ENCODE data around the gene PCP4. TPM values are rescaled to one million over a fixed set of nuclear protein-coding genes. Genes with fewer than 3 reads are reported as not detected.

Gene PCP4
- total and polyA plus RNA-seq, 7 donors = 0.06 TPM; not detected in 6

DNA sequence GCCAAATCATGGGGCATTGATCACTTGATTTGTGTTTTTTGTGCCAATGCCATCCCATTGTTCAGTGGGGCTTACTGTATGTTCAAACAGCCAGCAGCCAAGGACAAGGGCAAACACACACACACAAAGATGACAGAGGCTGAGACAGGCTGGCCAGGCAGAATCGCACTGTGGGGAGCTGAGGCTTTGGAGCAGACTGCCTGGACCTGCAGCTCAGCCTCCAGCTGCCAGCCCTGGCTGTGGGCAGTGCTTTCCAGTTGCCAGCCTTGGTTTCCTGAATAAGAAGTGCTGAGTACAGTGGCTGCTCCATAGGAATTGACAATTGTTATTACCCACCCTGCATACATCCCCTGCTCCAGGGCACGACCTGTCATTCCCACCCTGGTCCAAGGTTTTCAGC is 16.9 kb upstream of the PCP4 start:
- H3K4me1 ChIP-seq = no peaks in the 10 kb centered on the region
- H3K27me3 ChIP-seq (ENCODE audit: insufficient read depth in 3 of 3, low read length in 2 of 3) = no peaks in the 10 kb centered on the region
- ATAC-seq (no peak), DNase-seq (no peak)
- no peak overlapping the region for H3K4me3 ChIP-seq
- TF ChIP-seq, protein P1, sequence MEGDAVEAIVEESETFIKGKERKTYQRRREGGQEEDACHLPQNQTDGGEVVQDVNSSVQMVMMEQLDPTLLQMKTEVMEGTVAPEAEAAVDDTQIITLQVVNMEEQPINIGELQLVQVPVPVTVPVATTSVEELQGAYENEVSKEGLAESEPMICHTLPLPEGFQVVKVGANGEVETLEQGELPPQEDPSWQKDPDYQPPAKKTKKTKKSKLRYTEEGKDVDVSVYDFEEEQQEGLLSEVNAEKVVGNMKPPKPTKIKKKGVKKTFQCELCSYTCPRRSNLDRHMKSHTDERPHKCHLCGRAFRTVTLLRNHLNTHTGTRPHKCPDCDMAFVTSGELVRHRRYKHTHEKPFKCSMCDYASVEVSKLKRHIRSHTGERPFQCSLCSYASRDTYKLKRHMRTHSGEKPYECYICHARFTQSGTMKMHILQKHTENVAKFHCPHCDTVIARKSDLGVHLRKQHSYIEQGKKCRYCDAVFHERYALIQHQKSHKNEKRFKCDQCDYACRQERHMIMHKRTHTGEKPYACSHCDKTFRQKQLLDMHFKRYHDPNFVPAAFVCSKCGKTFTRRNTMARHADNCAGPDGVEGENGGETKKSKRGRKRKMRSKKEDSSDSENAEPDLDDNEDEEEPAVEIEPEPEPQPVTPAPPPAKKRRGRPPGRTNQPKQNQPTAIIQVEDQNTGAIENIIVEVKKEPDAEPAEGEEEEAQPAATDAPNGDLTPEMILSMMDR (IDR thresholded peaks at IDR 0.05) = no peak
- no peaks in the 10 kb centered on the region for H3K36me3 ChIP-seq (ENCODE audit: insufficient read depth in 1 of 2, low read depth in 1 of 2)
- no peaks in the 10 kb centered on the region for H3K9me3 ChIP-seq
- 30 to 60% (median 53%) methylated on average over 2 of the region's 2 CpGs for WGBS, 3 donors
- H3K27ac ChIP-seq = no peak overlapping the region
- intact Hi-C loops (cut with DNase I) = no loop called here

DNA sequence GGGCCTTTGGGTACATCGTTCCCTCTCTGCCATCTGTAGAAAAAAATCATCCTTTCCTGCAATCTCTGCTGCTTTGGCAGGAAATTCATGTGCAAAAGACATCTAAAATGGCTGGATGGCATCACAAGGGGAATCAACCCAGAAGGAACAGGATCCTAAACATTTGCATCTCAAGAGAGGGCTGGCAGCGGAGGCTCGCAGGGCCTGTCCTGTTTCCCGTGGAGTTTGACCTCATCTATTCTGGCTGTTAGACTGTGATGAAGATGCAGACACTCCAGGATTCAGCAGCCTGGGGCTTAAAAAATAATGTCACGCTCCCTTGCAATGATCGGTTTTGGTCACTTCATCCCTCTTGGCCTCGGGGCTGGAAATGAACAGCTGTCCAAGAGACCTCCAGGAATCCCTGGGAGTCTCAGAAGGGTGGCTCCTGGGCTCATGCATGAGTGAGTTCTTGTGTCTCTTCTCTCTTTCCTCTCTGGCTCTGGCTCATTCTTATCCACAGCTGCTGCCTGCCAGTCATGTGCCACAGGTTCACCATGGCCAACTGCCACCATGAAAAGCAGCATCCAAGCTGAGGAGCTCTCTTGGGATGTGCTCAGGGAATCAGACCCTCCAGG is 16.1 kb upstream of the PCP4 start:
- TF ChIP-seq, protein P1 (IDR thresholded peaks at IDR 0.05) = no peak
- no peak overlapping the region for H3K27ac ChIP-seq
- 26 to 35% (median 31%) methylated on average over 7 of the region's 7 CpGs for WGBS, 3 donors
- intact Hi-C loops (cut with DNase I) = no loop called here
- no peaks in the 10 kb centered on the region for H3K27me3 ChIP-seq (ENCODE audit: insufficient read depth in 3 of 3, low read length in 2 of 3)
- H3K4me1 ChIP-seq = no peaks in the 10 kb centered on the region
- peak in 1 of 4 donors; percentile 35 for ATAC-seq
- DNase-seq = no peak
- no peaks in the 10 kb centered on the region for H3K36me3 ChIP-seq (ENCODE audit: insufficient read depth in 1 of 2, low read depth in 1 of 2)
- no peaks in the 10 kb centered on the region for H3K9me3 ChIP-seq
- no peak overlapping the region for H3K4me3 ChIP-seq

DNA sequence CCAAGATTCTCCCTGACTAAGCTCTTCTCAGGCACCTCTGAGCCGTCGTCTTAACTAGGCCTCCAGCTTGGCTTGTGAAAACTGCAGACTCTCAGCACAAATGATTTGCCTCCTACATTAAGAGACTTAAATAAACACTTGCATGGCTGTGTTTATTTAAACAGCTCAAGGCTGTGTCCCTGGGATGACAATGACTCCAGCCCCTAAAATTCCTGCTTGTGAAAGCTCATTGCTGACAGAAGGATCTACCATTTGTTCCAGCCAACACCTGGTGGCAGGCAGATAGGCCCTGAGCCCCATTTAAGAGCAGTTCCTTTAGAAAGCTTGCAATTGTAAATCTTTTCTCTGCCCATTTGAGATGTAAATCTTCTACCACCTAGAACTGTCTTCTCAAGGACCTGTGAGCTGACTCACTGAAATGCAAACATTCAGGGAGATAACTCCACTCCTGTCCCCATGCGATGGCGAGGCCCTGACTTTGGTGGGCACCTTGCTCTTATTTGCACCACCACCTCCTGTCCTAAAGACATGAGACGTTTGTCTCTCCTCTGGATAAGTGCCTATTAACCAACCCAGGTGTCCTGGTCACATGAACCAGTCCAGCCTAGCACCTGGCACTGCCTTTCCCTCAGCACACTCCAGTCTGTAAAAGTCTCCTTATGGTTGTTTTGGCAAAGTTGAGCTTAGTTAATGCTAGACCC is 15.1 kb upstream of the PCP4 start:
- TF ChIP-seq, protein P1 (IDR thresholded peaks at IDR 0.05) = no peak
- intact Hi-C loops (cut with DNase I) = no loop called here
- no peak overlapping the region for H3K27ac ChIP-seq
- H3K27me3 ChIP-seq (ENCODE audit: insufficient read depth in 3 of 3, low read length in 2 of 3) = no peaks in the 10 kb centered on the region
- no peaks in the 10 kb centered on the region for H3K4me1 ChIP-seq
- WGBS, 3 donors = 56 to 67% (median 58%) methylated on average over 5 of the region's 5 CpGs
- DNase-seq = no peak
- H3K9me3 ChIP-seq = no peaks in the 10 kb centered on the region
- H3K36me3 ChIP-seq (ENCODE audit: insufficient read depth in 1 of 2, low read depth in 1 of 2) = no peaks in the 10 kb centered on the region
- ATAC-seq = no peak
- H3K4me3 ChIP-seq = no peak overlapping the region

DNA sequence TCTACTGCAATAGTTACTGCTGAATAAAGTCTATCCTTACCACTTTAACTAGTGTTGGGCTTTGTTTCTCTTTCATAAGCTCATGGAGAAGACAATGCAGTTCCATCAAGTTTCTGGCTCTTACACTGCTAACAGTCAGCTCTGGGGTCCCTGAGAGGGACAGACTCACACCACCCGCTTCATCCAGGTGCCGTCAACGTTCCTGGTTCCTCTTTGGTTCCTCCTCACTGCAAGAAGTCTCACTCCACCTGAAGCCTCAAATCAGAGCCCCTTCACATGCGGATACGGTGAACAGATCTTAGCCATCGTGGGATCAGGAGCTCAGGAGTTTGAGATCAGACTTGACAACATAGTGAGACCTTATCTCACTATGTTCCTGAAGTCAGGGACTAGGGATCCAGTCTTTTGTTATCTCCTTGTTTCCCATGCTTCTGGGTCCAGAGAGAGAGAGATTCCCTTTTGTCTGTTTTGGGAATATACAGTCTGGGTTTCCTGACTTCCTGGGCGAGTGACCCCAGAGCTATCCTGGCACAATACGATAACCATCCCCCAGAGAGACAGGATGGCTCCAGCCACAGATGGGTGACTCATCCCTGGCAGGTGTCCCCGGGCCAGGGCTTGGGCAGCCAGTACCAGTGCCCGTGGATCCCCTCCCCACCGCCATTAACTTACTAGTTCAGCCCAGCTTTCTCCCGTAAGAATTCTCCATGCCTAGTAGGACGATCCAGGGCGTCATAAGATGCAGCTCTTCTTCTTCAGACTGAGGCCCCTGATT is 14.3 kb upstream of the PCP4 start:
- H3K4me3 ChIP-seq = no peak overlapping the region
- H3K36me3 ChIP-seq (ENCODE audit: insufficient read depth in 1 of 2, low read depth in 1 of 2) = no peaks in the 10 kb centered on the region
- H3K4me1 ChIP-seq = no peaks in the 10 kb centered on the region
- TF ChIP-seq, protein P1 (IDR thresholded peaks at IDR 0.05) = no peak
- no peak overlapping the region for H3K27ac ChIP-seq
- intact Hi-C loops (cut with DNase I) = no loop called here
- WGBS, 3 donors = 58 to 76% (median 61%) methylated on average over 14 of the region's 14 CpGs
- H3K9me3 ChIP-seq = no peaks in the 10 kb centered on the region
- no peak for ATAC-seq
- no peaks in the 10 kb centered on the region for H3K27me3 ChIP-seq (ENCODE audit: insufficient read depth in 3 of 3, low read length in 2 of 3)
- DNase-seq = no peak
